Measurements from ENCODE around the gene WDR31.
"Not testable (repeated sequence)": the region's sequence is repeated elsewhere in the genome, so short reads cannot be mapped to it uniquely, and the experiment has no call there.

- TF ChIP-seq, protein P1, sequence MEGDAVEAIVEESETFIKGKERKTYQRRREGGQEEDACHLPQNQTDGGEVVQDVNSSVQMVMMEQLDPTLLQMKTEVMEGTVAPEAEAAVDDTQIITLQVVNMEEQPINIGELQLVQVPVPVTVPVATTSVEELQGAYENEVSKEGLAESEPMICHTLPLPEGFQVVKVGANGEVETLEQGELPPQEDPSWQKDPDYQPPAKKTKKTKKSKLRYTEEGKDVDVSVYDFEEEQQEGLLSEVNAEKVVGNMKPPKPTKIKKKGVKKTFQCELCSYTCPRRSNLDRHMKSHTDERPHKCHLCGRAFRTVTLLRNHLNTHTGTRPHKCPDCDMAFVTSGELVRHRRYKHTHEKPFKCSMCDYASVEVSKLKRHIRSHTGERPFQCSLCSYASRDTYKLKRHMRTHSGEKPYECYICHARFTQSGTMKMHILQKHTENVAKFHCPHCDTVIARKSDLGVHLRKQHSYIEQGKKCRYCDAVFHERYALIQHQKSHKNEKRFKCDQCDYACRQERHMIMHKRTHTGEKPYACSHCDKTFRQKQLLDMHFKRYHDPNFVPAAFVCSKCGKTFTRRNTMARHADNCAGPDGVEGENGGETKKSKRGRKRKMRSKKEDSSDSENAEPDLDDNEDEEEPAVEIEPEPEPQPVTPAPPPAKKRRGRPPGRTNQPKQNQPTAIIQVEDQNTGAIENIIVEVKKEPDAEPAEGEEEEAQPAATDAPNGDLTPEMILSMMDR (IDR thresholded peaks at IDR 0.05), result not testable (repeated sequence)
- not testable (repeated sequence) for TF ChIP-seq POLR2A (IDR thresholded peaks at IDR 0.05)
Measured at GRCh38 chr9:113296247-113296646, 43.8 kb downstream of the WDR31 start.
